NCI-H1105 treated with DMSO at 0.1 percent for 48 hours (cell line): ENCODE data around the gene GRIK5.
"Not testable (repeated sequence)": the region's sequence is repeated elsewhere in the genome, so short reads cannot be mapped to it uniquely, and the experiment has no call there.

Experiments used
- DNase-seq: peaks from one replicate; lab custom pipeline; 2025; lab: John Stamatoyannopoulos, UW

The GRIK5 gene

DNA sequence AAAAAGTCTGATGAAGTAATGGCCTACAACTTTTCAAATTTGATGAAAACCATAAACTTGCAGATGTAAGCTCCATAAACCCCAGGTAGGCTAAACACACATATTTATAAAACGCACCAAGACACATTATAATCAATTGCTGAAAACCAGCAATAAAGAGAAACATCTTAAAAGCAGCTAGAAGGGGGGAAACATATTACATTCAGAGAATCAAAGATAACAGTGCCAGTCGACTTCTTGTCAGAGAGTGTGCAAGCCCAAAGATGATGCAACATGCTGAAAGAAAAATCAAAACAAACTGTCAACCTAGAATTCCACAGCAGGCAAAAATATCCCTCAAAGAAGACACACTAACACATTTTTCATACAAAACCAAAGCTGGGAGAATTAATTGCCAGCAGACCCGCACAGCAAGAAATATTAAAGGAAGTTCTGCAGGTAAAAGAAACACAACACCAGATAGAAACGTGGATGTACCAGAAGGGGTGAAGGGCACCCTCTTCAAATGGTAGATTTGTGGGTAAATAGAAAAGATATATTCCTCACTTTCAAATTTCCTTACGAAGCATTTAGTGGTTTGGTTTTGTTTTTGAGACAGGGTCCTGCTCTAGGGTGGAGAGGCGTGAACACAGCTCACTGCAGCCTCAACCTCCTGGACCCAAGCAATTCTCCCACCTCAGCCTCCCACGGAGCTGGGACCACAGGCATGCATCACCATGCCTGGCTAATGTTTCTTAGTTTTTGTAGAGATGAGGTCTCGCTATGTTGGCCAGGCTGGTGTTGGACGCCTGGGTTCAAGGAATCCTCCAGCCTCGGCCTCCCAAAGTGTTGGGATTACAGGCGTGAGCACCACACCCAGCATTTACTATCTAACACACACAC lies 59.5 kb downstream of the GRIK5 start:
- DNase-seq, result no peak

DNA sequence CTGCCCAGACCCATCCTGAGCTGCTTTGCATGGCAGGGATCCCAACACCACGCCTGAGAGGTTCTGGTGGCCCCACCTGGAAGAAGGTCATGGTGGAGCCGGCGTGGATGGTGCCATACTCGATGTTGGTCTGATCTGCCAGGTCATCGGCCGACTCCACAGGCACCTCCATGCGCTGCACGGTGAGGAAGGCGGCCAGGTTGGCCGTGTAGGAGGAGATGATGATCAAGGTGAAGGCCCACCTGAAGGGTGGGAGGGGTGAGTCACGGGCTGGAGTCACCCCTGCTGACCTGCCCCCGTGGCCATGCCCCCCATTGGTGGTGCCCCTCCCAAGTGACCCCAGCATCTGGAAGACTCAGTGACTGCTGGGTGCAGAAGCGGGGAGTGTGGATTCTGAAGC lies 63.4 kb downstream of the GRIK5 start:
- no peak for DNase-seq

DNA sequence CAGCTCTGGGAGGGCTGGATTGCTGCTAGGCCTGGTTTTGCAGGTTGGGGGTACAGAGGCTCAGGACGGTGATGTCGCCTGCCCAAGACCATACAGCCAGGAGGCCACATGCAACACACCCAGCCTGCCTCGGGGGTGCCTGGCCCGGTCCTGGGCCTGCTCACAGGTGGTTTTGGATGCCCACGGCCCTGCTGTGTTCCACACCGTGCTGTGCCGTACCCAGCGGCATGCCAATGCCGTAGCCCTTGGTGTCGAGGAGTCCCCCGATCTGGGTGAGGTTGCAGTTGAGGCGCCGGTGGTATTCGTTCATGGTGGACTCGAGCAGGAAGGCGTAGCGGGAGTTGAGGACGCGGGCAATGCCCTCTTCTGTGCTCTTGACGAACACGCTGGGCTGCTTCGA lies 64.5 kb downstream of the GRIK5 start:
- no peak for DNase-seq

DNA sequence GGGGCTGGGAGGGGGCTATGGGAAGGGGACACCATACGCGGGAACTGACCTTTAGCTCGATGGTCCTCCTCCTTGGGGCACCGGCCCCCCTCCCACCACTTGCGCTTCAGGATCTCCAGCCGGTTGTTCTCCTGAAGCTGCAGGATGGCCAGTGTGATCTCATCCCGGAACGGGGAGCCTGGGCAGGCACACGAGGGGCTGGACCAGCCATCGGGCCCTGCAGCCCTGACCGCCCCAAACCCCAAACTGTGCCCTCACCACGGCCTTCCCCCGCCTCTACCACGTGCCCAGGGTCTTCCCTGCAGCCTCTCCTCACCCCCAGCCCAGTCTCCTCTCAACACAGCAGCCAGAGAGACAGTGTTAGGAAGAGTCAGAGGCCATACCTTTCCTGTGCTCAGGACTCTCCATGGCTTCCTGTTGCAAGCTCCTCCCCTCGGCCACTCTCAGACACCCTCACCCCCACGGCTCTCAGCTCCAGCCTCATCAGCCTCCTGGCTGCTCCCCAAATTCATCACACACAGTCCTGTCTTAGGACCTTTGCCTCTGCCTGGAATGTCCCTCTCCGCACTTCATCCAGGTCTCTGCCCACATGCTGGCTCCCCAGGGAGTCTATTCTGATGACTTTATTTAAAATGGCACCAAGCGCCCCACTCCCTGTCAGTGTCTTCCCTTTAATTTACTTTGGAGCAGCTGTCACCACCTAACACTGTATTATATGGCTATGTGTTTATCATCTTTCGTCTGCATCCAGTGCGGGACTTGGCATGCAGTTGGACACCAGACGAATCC lies 66.3 kb downstream of the GRIK5 start:
- DNase-seq, result no peak

DNA sequence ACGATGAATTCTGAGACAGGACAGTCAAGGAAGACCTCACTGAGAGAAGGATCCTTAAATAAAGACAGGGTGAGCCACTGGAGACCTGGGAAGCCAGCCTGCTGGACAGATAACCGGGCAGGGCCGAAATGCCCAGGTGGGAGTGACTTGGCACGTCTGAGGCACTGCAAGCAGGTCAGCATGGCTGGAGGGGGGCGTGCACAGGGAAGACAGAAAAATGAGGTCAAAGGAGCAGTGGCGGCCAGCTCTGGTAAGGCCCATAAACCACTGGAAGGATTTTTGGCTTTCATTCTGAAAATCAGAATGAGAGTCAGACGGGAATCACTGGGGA lies 70.2 kb downstream of the GRIK5 start:
- DNase-seq, result no peak

DNA sequence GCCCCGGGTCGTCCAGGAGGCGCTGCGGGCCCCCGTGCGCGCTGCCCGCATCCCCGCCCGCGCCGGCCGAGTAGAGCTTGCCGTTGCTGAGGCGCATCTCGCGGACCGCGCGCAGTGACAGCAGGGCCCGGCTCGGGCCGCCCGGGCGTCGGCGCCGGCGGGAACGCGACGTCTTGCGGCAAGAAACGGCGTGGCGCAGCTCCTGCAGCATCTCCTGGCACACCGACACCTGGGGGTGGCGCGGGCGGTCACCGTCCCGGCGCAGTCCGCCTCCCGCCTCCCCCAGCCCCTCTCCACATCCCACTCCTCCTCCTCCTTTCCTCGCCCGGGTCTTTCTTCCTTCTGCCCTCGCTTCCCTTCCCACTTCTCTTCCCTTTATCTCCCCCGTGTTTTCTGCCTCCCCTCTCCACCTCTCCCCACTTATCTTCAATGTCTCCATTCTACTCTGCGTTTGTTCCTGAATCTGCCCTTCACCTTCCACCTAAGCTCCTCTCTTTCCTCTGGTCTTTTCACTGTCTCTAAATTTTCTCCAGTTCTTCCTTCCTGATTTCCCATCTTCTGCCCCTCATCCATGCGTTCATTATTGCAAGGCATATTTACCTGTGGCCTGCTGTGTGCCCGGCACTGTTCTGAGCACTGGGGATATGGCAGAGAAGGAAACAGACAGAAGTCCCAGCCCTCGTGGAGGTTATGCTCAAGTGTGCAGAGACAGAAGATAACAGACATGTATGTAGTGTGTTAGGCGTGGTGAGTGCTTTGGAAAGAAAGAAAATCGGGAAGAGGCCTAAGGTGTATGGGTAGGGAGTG lies 70.7 kb downstream of the GRIK5 start:
- DNase-seq, result peak; percentile 25

DNA sequence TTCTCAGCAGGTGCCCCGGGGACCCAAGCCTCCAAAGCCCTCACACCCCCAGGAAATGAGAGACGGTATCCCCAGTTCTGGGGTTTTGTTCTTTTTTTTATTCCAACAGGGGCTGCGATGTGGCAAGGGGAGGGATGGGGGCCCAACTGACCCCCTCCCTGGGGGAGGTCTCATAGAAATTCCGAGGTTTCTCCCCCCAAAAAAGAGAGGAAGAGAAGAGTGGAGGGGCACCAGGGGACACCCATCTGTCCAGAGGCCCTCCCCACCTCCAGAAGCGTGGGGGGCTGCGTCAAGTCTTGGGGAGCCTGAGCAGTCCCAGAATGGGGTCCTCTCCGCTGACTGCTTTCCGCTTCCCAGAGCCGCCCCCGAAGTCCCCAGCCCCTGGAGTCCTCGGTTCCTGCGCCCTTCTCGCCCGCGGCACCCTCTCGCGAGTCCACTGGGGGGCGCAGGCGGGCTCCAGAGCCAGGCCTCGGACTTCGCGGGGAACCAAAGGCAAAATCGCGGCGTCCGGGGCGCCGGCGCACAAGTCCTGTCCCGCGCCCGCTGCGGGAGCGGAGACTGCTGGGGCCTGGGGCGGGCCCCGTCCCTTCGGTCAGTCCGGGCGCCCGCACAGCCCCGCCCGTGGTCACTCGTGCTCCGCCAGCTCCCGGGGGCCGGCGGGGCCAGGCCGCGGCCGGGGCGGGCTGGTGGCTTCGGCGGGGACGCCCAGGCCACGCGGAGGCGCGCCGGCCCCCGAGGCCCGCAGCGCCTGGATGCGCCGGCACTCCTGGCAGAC lies 71.6 kb downstream of the GRIK5 start:
- peak; percentile 34 for DNase-seq

DNA sequence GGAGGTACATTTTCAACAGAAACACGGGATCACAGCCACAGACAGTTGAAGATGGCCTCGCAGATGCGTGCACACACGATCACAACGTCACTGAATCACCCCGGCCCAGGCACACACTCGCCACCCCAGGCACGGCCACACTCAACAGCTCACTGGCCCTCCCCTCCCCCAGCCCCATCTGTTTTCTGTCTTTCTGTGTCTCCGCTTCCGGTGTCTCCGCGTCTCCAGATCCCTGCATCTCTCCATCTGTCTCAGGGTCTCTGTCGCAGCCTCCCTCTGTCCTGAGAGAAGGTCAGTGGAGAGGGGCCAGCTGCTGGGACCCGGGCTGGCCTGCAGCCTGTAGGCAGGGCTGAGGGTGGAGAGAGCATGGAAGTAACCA lies 72.2 kb downstream of the GRIK5 start:
- DNase-seq, result no peak

DNA sequence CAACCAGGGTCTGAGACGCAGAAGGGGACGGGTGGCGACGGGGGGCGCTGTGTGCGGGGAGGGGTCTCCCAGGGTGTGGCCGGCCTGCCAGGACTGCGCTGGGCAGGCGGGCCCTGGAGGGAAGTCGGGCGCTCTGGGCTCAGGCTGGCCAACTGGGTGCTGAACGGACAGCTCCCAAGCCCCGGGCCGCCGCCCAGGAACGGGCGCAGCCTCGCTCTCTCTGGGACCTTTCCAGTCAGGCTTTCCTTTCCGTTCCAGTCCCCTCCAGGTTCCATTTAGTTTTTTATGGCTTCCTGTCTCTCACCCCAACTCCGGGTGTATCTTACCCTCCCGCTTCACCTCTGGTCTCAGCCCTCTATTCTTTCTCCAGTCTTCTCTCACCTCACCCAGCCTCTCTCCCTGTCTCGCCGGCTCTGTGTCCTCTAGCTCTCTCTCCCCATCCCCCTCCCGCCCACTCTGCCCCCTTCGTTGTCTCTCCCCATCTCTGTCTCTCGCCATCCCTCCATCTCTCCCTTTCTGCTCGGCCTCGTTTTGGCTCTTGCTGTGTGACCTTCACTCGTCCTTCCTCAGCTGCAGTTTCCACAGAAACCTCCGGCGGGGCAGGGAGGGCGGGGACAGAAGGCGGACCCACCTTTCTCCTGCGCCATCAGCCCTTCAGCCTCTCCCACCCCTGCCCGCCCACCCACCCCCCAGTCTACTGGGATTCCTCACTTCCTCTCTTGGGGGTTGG lies 72.7 kb downstream of the GRIK5 start:
- no peak for DNase-seq

DNA sequence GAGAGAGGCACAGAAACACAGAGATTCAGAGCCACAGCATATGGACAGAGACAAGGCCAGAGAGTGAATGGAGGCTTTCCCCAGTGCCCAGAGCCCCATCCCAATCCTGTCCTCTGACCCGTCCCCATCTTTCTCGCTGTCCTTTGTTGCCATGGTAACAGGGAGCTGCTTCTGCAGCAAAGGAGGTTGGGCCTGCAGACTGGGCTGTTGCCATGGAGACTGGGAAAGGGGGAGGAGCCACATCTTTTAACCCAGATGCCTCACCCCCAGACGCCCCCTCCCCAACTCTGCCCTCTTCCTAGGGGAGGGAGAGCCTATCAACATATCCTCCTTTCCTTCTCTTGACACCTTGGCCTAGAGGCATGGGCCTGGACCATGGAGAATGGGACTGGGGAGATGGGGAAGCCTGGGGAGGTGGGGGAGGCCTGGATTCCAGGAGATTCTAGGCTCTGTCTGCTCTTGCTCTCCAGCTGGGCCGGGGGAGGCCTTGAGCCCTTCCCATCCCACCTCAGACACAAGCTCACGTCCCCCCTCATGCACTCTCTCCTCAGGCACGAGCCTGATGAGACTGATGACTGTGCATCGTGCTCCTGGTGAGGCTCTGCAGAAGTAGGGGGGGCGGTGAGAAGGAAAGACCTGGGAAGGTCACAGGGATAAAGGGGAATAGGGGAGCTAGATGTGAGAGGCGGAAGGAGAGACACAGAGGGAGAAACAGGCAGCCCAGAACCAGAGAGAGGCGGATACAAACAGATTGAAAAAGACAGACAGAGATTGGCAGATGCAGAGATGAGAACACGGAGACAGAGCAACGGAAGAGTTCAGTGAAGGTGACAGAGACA lies 73.8 kb downstream of the GRIK5 start:
- DNase-seq, result peak; percentile 60

DNA sequence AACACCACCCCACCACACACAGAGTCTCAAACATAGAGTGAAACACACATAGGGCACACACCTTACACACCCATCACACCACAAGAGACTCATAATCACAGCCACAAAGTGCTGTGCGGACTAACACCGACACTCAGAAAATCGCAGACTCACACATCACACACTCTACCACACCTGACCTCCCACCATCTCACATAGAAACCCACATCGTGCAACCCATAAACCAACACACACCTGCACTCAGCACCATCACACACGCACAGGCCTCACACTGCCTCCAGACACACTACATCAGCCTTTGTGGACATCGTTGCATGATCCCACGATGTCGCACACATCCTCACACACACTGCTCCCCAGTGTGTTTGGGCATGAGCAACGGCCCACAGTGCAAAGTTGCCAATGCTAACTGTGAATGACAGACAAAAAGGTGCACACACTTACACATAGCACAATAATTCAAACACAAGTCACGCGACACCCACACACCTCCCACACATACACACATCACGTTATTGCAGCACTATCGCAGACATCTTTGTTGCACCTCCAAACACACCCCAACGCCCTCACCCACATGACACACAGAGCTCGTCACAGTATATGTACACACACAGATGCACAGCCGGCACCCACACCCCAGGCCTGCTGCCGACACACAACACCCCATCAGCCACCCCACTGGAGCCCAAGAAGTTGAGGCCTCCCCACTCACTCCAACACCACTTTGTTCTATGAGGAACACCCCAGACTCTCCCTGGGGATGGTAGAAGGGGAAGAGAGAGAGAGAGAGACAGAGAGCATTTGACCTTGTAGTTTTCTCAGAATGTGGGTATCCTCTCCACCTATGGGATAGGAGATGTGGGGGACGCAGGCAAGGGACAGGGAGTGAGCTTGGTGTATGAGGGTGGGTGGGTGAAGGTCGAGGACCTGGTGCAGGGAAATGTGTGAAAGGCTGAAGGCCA lies 74.7 kb downstream of the GRIK5 start:
- DNase-seq, result no peak

DNA sequence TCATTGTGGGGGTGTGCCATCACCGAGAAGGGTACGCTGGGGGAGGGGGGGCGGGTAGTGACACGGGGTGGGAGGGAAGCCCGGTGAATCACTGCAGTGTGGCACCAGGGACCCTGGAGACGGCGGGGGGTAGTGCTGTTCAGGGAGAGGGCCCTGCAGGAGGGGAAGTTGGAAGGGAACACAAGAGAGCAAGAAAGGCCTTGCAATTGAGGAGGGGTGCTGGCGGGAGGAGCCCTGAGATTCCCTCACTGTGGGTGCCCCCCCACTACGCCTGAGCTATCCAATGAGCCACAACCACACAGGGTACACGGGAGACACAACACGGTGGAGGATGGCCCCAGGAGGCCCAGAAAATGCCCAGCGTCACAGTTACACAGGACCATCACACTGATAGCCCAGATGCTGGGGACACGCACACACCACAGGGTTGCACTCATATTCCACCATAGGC lies 75.5 kb downstream of the GRIK5 start:
- DNase-seq, result no peak

DNA sequence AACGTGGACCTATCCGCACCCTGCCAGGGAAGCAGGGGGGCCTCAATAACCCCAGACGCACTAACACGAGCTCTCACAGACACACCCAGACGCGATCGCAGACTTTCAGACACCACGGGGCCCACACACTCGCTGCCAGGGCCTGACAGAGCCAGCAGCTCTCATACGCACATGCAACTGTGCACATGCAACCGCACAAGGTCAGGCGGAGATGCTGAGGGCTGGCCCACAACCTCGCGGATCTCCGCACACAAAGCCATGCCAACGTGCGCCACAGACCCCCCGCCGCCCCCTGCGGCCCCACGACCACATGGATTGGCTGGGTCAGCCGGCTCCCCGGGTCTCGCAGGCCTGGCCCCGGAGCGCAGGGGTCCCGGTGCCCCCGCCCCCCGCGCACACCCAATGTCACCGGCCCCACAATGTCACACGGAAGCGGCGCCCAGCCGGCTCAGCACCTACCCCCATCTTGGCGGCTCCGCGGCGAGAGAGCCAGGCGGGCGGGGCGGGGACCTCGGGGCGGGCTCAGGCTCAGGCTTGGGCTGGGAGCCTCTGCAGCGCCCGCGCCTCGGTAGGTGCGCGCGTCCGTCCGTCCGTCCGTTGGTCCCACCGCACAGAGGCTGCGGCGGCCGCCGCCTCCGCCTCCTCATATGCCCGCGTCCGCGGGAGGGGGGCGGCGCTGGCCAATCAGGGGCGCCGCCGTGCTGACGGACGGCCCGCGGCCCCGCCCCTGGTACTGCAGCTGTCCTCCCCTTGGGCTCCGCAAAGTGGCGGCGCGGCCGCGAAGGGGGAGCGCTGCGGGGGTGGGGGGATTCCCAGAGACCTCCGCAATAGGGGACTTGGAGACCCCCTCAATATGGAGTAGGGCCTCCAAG lies 76.2 kb downstream of the GRIK5 start, which contains the start of gene ATP1A3:
ATP1A3 (minus strand) TSS at position 619 of the 872 bp plus-strand sequence; CDS start at position 465, 154 bp downstream.
- DNase-seq, result peak; percentile 70

DNA sequence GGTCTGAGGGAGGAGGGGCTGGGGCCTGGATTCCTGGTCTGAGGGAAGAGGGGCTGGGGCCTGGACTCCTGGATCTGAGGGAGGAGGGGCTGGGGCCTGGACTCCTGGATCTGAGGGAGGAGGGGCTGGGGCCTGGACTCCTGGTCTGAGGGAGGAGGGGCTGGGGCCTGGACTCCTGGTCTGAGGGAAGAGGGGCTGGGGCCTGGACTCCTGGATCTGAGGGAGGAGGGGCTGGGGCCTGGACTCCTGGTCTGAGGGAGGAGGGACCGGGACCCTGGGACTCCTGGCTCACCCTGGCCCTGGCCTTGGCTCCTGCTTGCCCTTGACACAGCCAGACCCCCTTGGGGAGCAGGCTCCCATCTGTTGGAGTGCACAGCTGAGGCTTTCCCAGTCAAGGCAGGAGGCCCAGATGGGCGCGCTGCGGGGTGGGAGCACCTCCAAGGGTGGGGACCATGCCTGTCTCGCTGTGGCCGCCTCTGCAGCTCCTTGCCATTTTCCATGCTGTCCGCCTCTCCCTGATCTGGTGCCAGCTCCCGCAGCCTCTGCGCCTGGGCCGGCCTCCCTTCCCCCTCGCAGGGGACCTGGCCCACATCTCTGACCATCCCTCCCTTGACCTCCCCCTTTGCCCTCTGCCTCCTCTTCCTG lies 78.0 kb downstream of the GRIK5 start:
- not testable (repeated sequence) for DNase-seq

DNA sequence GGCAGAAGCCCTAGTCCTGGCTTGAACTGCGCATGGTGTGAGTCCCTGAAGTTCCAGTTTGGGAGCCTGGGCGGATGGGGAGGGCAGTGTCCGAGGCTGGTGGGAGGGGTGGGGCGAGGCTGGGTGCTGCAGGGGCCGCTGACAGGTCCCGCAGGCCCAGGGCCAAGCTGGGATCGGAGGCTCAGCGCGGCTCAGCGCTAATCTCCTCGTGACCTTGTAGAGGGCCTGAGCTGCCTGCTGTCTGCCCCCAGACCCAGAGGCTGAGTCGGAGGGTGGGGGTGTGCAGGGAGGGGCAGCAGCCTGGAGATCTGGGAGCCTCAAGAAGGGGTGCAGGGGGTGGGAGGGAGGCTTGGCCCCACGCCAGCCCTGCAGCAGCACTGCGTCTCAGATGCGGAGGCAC lies 79.0 kb downstream of the GRIK5 start:
- no peak for DNase-seq

DNA sequence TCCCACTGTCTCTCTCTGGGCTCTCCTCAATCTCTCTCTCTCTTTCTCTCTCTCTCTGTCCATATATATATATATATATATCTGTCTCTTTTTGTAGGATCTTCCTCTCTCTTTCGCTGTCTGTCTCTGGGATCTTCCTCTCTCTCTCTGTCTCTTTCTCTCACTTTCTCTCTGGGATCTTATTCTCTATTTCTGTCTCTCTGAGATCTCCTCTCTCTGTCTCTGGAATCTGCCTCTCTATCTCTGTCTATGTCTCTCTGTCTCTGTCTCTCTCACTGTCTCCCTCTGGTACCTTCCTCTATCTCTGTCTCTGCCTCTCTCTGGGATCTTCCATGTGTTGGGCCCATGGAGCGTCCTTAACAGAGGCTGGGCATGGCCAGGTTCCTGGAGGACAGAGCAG lies 79.4 kb downstream of the GRIK5 start:
- DNase-seq, result no peak

DNA sequence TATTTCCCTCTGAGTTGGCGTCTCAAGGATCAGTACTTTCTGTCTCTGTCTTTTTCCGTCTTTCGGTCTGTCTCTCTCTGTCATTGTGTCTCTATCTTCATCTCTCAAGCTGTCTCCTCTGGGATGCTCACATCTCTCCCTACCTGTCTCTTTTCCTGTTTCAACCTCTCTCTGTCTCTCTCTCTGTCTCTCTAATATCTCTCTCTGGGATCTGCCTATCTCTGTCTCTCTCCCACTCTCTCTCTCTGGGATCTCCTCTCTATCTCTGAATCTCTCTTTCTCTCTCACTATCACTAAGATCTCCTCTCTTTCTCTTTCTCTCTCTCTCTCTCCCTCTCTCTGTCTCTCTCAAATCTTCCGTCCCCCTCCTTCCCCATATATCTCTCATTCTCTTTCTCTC lies 80.0 kb downstream of the GRIK5 start:
- DNase-seq, result no peak
